GM21423 (cell line): Measurements from ENCODE around the gene IMMP2L.

Experiments
- ATAC-seq: cut with Tn5 transposase; IDR thresholded peaks from one replicate; pipeline ENCODE4 v1.9.1; 2021; ENCODE audit warnings: mild to moderate bottlenecking, moderate library complexity; ENCODE audit not compliant: unreplicated experiment

IMMP2L gene

DNA sequence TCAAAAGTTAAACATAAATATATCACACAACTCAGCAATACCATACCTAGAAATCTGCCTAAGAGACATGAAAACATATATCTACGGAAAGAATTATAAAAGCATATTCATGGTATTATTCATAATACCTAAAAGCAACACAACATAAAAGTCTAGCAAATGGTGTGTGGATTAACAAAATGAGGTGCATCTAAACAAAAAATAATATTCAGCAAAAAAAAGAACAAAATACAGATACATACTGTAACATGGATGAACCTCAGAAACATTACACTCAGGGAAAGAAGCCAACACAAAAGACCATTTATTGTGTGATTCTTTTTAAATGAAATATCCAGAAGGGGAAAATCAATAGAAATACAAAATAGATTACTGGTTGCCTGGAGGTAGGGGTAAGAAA lies 155.0 kb downstream of the IMMP2L start:
- no peak for ATAC-seq

DNA sequence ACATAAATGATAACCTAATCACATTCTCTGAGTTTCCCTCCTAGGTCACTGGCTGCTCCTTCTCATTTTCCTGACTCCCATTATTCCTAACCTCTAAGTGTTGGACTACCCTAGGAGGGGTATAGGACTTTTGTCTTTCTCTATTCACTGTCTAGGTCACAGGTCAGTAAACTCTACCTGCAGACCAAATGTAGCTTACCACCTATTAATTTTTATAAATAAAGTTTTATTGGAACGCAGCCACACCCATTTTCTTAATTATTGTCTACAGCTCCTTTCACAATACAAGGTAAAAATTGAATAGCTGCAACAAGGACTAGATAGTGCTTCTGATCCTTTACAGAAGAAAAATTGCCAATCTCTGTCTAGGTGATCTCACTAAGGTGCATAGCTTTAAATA lies 156.7 kb downstream of the IMMP2L start:
- ATAC-seq, result no peak

DNA sequence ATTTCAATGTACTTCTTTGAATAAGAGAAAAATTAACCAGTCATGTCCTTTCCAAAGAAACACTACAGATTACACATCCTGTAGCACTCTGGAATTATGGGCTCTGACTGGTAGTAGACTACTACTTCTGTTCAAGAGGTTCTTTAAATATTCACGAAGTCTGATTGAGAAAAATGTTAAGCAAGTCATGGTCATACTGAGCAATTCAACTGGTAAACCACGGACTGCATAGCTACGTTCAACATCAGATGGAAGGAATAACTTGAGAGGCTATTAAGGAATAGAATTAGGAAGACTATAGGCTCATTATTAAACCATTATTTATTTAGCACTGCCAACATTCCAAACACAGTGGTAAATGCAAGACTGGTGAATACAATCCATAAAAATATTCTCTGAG lies 160.8 kb downstream of the IMMP2L start:
- ATAC-seq, result no peak

DNA sequence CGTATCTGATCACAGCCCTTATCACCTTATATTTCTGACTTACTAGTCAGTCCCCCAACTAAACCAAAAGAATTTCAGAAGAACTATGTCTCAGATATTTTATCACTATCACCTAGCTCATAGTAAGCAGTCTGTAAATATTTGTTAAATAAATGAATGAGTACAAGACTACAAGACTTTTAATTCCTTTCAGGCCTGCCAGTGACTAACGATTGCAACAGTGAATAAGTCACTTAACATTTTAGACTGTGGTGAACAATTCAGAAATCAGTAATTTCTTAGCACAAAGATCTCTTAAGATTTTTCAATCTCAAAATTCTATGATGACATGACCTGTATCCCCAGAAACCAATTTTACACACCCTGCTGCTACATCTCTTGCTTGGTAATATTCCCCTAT lies 162.2 kb downstream of the IMMP2L start:
- no peak for ATAC-seq

DNA sequence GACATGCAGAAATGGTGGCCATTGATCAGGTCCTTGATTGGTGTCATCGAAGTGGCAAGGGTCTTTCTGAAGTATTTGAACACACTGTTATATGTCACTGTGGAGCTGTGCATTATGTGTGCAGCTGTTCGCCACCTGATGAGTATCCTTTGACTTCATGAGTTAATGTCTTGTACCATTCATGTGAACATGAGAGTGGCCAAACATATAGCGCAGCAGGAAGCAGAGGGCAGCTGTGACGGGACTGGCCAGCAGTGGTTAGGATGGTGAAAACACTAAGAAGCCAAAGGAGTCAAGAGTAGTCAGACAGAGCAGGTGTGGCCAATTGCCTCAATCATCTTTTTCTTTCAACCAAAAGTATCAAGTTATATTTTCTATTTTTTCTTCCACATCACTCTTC lies 167.4 kb downstream of the IMMP2L start:
- ATAC-seq, result no peak

DNA sequence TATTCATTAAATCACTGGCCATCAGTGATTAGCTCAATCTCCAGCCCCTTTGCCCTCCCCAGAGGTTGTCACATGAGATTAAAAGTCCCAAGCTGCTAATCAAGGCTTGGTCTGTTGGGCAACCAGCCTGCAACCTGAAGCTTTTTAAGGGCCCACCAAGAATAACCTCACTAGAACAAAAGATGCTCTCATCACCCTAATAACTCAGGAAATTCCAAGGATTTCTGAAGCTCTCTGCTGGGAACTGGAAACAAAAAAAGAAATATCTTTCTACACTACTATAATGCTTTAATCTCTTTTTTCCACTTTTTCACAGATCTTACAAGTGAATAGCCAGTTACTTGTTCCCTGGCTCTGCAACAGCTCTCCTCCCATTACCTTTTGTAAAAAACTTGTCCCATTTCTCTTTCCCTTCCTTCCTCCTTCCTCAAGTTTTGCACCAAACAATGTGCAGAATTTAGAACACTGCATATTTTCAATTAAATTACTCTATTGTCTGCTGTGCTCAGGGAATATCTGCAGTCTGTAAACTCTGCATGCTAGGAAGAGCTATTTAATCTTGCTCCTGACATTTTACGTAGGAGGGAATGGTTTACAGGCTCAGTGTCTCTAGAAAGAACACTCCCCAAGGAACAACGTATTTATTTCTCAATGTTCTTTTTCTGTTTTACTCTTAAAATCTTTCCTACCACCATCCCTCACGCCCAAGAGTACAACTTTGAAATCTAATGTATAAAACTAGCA lies 169.1 kb downstream of the IMMP2L start:
- no peak for ATAC-seq

DNA sequence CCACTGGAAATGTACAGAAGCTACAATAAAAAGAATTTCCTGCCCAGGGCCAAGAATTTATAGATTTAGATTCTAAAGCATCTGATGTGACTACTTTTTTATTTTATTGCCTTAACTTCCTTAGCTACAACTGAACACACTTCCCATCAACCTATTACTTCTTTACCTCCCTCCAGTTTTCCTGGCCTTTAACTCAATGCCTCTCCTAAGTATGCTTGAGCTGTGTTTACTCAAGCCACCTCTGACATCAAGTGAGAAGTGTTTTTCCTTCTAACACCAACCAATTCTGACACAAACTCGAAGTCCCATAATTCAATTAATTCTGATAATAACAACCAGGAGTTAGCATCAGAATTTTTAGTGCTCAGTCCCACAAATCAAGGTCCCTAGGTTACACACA lies 170.0 kb downstream of the IMMP2L start:
- ATAC-seq, result no peak

DNA sequence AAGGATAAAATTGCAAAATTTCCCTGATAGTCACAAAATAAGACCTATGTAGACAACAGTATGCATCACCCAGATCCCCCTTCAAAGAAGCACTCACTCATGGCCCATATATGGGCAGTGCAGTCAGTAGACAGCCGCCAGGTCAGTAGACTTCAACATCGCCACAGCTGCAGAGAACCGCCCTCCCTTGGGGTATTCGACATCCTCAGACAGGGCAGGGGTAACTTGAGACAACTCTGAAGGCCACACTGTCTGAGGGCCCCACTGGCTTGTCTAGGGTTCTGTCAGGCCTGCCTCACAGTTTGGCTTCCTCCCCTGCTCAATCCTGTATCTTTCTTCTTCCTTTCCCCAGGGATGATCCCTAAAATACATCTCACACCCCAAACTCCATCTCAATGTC lies 172.3 kb downstream of the IMMP2L start:
- ATAC-seq, result no peak

DNA sequence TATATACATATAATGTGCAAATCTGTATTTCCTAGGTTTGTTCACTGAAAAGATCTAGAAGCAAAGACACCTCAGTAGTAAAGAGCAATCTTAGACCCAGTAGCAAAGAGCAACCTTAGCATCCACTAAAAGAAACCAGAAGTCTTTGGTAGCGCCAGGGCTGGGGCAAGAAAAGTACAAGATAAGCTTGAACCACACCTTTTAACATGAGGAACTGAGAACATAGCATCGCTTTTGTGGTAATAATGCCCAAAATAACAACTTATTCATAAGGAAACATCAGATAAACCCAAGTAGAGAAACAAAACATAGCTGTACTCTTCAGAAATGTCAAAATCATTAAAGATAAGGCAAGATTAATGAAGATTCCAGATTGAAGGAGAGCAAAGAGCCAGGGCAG lies 173.4 kb downstream of the IMMP2L start:
- ATAC-seq, result peak; percentile 74

DNA sequence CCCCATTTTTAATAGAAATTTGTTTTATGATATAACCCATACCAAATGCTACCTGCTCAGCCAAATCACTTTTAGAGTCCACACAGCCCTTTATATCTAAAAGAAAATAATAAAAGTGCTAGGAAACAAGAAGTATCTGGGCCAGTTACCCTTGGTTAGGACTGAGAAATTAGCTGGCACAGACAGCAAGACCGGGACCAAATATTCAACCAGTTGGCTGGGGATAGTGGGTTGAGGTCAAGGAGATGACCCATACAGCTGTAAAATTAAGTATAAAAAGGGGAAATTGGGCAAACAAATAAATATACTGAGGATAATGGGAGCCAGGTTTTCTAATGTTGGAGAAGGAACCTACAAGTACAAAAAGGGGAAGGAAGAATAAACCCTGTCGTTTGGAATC lies 174.3 kb downstream of the IMMP2L start:
- ATAC-seq, result no peak

DNA sequence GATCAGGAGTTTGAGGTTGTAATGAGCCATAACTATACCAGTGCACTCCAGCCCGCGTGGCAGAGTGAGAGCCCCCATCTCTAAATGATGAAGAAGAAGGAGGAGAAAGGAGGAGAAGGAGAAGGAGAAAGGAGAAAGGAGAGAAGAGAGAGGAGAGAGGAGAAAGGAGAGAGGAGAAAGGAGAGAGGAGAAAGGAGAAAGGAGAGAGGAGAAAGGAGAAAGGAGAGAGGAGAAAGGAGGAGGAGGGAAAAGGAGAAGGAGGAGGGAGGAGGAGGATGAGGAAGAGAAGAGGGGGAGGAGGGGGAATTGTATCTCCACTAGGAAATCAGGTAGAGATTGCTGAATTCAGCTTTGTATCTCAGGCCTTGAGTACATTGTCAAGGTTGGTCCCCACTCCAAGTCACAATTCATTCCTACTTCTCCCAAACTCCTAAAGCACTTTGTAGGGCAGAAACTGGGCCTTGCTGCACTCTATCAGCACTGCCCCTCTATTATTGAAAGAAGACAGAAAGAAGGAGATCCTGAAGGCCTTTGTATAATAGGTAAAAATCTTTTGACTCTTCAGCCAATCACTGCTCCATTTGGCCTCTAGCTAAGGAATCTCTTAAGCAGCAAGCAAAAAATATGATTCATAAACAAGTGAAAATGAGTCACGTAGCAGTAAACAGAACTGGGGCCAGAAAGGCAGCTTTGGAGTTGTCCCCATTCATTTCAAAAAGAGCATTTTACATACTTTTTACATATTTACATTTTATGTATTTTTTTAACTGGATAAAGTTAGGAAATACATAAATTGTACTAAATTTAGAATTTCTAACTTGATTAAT lies 178.0 kb downstream of the IMMP2L start:
- no peak for ATAC-seq

DNA sequence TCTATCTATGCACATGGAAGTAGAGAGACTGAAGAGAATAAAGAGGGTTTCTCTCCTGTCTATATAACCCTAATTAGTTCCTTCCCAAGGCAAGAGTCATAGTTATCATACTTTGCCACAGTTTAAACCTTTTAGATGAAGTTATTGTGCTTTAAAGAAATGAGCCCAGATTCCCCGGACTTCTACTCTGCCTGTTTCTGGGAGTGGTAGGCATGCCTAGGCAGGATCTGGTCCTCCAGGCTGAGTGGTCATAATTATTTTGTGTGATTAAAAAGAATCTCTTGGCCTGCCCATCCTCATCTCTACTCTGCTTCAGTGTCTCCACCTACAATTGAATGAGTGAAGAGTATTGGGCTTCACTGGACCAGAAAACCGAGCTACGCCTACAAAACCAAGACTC lies 179.2 kb downstream of the IMMP2L start:
- no peak for ATAC-seq

DNA sequence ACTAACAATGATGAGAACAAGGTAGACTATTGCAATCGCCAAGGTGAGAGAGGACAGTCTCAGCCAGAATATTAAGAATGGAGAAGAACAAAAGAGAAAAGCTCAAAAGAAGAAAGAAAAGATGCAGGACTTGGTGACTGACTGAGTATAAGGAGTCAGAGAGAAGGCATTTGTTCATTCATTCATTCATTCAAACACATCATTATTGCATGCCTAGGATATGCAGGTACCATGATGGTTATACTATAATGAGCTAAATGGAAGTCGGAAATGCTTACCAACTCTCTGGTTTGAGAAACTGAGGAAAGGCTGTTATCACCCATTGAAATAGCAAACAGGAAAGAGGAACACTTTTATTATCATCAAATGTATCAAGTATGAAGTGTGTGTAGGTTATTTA lies 180.7 kb downstream of the IMMP2L start:
- ATAC-seq, result no peak

DNA sequence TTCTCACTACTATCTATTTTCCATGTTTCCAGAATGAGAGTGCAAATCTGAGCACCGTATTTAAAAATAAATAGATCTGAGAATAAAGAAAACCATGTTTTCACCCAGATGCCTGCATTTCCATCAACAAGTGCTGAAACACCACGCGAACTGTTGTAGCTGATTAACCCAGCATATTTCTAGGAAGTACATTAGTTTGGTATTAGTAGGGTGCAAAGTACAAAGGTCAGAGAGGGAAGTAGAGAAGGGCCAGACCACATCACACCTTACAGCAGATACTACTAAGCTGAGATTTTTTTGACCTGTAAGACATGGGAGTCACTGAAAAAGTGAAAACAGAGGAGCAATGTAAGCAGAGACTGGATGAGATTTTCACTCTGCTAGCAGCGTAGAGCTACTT lies 181.3 kb downstream of the IMMP2L start:
- ATAC-seq, result no peak

DNA sequence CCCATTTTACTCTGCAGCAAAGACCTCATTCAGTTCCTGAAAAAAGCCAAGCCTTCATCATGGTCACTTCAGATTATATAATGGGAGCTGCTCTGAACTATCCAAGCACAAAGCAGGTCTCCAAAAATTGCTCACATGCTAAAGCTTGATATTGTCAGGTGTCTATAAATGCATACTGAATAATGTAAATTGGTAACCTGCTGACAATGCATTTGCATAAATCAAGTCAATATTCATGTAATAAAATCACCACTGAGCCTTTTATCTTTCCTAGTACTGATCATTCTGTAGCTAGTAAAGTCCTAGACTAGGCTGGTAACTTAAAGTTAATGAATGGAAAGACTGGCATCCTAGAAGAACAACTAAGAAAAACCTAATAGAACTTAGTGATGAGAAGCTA lies 188.3 kb downstream of the IMMP2L start:
- ATAC-seq, result no peak

DNA sequence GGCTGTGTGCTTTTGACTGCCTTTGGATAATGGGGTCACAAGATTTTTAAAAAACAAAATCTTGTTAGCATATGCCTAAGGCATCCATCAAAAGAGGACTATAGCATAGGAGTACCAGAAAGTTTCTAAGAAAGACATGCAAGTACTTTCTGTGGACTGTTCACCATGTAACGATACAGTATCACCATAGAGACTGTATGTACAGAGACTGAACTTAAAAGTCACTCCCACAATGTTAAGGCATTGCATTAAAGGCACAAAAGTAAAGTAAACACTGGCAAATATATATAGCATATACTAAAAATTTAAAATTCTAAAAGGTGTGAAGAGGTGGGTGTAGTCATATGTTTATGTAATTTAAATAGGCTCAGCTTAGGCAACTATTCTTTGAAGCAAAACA lies 190.9 kb downstream of the IMMP2L start:
- no peak for ATAC-seq

DNA sequence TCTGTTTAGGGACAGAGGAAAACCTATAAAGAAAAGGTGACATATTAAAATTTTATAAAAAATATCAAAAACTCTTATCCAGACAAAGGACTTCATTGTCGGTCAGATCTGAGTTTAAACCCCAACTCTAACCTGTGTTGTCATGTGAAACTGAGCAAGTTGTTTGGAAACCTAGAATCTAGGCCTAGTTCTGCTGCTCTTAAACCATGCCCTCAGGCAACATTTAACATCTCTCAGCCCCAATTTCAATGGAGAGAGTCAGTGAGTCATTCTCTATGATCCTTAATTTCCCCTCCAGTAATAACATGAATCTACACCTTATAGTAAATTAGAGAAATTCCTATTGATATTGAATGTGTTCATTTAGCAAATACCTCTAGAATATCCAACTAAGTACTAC lies 192.3 kb downstream of the IMMP2L start:
- no peak for ATAC-seq

DNA sequence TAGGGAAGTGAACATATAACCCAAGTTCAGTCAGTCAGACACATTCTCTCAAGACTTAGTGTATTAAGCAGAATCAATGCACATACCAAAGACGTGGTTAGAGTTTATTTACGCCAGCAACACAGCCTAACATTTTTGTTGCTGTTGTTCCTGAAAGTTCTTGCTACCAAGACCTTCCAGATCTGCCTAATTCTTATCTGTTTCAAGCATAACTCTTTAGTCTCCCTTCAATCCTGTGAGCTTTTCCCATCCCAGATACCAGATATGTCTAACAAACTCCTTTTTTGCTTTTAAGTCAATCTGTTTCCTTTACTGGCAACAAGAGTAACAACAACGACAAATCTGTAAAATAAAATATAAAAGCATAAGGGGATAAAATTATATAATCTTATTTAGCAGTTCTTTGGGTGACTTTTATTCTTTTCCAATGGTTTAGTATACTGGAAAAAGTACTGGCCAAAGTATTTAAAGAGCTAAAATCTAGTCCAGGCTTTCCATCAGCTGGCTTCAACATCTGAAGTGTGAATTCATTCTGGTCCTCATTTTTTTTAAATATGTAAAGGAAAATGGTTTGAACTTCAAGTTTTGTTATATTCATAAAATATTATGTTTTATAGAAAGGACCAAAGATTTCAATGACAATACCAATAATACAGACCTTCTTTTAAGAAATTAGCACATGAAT lies 193.8 kb downstream of the IMMP2L start:
- no peak for ATAC-seq

DNA sequence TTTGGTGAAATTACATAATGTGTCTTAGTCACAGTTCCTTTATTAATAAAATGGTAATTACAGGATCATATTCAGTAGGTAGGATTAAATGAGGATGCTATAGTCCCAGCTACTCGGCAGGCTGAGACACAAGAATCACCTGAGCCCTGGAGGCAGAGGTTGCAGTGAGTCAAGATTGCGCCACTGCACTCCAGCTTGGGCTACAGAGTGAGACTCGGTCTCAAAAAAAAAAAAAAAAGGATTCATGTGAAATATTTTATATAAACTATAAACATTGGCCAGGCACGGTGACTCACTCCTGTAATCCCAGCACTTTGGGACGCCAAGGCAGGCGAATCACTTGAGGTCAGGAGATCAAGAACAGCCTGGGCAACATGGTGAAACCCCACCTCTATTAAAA lies 197.9 kb downstream of the IMMP2L start:
- no peak for ATAC-seq

DNA sequence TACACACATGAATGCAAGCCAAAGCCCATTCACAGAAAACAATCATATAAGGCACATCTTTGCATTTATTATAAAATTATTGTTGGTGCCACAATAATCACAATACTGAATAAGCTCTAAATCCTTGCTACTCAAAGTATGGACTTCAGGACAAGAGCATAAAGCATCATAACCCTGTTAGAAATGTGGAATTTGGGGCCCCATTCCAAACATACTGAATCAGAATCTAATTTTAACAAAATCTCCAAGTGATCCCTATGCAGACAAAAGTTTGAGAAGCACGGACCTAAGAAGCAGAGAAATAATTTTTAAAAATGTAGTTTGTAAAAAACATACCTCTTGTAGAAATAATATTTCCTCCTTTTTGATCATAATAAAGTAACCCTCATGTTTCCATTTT lies 199.2 kb downstream of the IMMP2L start:
- no peak for ATAC-seq

DNA sequence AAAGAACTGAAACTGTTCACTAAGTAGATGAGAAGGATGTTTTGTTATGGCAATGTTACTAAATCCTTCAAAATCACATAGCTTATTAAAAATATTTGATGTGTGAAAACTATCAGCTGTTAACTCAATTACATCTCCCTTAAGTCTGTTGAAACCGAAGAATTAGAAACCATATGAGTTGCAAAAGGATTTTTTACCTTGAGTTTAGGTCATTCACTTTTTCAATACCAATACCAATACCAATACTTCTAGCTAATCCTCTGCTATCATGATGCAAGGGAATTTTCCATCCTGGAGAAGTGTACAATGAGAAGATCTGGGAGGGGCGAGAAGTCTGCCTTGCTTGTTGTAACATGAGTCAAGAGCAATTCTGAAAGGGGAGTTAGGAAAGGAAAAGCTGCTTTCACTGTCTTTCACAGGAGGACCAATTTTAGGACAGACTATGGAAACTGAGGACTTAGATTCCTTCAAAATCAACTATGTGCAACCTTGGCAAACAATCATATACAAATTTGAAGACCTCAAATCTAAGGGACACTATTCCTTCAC lies 199.7 kb downstream of the IMMP2L start:
- no peak for ATAC-seq

DNA sequence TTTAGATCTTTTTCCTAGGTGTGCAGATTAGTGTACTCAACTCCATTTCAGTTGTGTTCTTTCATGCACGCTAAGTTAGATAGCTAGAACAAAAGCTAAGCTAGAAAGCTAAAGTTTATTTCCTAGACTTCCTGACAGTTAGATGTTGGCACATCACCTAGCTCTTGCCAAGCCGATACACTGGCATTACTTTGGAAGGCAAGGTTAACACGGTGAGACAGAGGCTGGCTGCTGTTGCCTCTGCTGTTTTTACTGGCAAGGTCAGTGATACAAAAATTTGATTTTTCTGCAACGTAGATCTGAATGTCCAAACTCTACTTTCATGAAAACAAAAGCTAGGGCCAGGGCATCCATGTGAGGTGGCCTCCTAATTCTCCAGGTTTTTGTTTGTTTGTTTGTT lies 203.4 kb downstream of the IMMP2L start:
- no peak for ATAC-seq
